ENCODE data around the gene BAHCC1. TPM values are rescaled to one million over a fixed set of nuclear protein-coding genes. Genes with fewer than 3 reads are reported as not detected.

The BAHCC1 gene
- total and polyA plus RNA-seq, 9 of the 15 experiments (the other 6 are each of a cell fraction or from before 2014, with no cell fraction given), result 0.14 to 26.9 (median 5.0) TPM

DNA sequence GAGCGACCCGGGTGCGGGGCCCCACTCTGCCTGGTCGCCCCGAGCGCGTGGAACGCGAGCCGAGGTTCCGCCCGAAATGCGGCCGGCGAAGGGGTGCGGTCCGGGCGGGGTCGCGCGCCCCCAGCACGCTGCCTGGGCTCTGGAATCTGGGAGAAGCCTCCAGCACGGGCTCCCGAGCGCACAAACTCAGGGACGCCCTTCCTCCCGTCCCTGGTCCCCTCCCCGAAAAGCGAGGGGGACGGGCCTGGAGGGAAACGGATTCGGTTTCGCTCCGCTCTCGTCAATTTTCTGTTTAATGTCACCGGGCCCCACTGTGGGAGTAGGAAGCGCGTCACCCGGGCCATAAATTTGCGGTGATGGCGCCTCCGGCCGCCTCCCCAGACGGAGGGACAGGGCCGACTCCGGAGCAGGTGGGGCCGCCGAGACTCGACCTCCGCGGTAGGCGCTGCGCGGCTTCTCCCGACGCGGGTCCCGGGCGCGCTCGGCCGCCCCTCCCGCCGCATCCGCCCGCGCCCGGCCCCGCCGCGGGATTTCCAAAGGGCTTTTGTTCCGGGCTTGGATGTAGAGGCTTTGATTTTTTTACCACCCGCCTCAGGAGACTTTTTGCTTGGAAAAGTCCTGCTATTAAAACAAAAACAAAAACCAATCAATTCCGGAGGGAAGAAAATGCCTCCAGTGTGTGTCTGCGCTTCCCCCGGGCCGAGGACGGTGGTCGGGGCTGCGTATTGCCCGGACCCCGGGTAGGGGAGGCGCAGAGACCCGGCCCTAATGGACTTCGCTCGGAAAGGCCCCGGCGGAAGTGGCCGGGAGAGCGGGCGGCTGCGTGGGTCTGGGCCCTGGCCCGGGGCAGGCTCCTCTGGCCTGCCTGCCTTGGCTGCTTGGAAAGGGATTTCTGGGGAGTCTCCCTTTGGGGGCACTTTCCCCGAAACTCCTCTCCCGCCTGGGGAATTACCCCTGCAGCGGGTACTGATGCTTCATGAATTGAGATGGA is 7.9 kb upstream of the BAHCC1 start (continued):
- TF ChIP-seq ZNF143 (CRISPR knock-in tag; IDR thresholded peaks at IDR 0.05) (no peak), RNF2 (IDR thresholded peaks at IDR 0.05) (peak; percentile 76; the same call in 1 of the 2 replicates), ILF3 (IDR thresholded peaks at IDR 0.05; ENCODE audit: borderline replicate concordance) (no peak), DACH1 (IDR thresholded peaks at IDR 0.05; ENCODE audit: partially characterized antibody) (no peak), STAT5B (CRISPR knock-in tag; IDR thresholded peaks at IDR 0.05) (no peak), ZNF584 (CRISPR knock-in tag; IDR thresholded peaks at IDR 0.05; ENCODE audit: low read depth) (0 out of 2 replicates have a peak, but pooled peaks have one; percentile 56), SAFB (IDR thresholded peaks at IDR 0.05; ENCODE audit: borderline replicate concordance, low read depth, low read length) (peak; percentile 62; the same call in 1 of the 2 replicates), PHB (CRISPR knock-in tag; IDR thresholded peaks at IDR 0.05) (peak; percentile 26; the same call in 1 of the 2 replicates), PML (IDR thresholded peaks at IDR 0.05; ENCODE audit: low read length) (no peak), MEIS2 (IDR thresholded peaks at IDR 0.05; ENCODE audit: partially characterized antibody) (peak; percentile 93), RBBP5 (IDR thresholded peaks at IDR 0.05; ENCODE audit: borderline replicate concordance, insufficient read depth, low read length, poor library complexity, severe bottlenecking) (no peak), PPARD (CRISPR knock-in tag; IDR thresholded peaks at IDR 0.05) (no peak), ZNF707 (CRISPR knock-in tag; conservative IDR thresholded peaks at IDR 0.05) (no peak), MTA3 (IDR thresholded peaks at IDR 0.05; ENCODE audit: borderline replicate concordance) (peak; percentile 79; the same call in 1 of the 2 replicates), ZNF76 (CRISPR knock-in tag; IDR thresholded peaks at IDR 0.05; ENCODE audit: borderline replicate concordance) (no peak)
- TF ChIP-seq, protein P1, sequence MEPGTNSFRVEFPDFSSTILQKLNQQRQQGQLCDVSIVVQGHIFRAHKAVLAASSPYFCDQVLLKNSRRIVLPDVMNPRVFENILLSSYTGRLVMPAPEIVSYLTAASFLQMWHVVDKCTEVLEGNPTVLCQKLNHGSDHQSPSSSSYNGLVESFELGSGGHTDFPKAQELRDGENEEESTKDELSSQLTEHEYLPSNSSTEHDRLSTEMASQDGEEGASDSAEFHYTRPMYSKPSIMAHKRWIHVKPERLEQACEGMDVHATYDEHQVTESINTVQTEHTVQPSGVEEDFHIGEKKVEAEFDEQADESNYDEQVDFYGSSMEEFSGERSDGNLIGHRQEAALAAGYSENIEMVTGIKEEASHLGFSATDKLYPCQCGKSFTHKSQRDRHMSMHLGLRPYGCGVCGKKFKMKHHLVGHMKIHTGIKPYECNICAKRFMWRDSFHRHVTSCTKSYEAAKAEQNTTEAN (CRISPR knock-in tag; IDR thresholded peaks at IDR 0.05), result no peak
- TF ChIP-seq, protein P2, sequence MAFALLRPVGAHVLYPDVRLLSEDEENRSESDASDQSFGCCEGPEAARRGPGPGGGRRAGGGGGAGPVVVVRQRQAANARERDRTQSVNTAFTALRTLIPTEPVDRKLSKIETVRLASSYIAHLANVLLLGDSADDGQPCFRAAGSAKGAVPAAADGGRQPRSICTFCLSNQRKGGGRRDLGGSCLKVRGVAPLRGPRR (CRISPR knock-in tag; IDR thresholded peaks at IDR 0.05), result no peak
- TF ChIP-seq, protein P3, sequence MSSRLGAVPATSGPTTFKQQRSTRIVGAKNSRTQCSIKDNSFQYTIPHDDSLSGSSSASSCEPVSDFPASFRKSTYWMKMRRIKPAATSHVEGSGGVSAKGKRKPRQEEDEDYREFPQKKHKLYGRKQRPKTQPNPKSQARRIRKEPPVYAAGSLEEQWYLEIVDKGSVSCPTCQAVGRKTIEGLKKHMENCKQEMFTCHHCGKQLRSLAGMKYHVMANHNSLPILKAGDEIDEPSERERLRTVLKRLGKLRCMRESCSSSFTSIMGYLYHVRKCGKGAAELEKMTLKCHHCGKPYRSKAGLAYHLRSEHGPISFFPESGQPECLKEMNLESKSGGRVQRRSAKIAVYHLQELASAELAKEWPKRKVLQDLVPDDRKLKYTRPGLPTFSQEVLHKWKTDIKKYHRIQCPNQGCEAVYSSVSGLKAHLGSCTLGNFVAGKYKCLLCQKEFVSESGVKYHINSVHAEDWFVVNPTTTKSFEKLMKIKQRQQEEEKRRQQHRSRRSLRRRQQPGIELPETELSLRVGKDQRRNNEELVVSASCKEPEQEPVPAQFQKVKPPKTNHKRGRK (tag; IDR thresholded peaks at IDR 0.05), result no peak
- TF ChIP-seq, protein P4, sequence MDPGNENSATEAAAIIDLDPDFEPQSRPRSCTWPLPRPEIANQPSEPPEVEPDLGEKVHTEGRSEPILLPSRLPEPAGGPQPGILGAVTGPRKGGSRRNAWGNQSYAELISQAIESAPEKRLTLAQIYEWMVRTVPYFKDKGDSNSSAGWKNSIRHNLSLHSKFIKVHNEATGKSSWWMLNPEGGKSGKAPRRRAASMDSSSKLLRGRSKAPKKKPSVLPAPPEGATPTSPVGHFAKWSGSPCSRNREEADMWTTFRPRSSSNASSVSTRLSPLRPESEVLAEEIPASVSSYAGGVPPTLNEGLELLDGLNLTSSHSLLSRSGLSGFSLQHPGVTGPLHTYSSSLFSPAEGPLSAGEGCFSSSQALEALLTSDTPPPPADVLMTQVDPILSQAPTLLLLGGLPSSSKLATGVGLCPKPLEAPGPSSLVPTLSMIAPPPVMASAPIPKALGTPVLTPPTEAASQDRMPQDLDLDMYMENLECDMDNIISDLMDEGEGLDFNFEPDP (CRISPR knock-in tag; IDR thresholded peaks at IDR 0.05), result no peak
- TF ChIP-seq, protein P5, sequence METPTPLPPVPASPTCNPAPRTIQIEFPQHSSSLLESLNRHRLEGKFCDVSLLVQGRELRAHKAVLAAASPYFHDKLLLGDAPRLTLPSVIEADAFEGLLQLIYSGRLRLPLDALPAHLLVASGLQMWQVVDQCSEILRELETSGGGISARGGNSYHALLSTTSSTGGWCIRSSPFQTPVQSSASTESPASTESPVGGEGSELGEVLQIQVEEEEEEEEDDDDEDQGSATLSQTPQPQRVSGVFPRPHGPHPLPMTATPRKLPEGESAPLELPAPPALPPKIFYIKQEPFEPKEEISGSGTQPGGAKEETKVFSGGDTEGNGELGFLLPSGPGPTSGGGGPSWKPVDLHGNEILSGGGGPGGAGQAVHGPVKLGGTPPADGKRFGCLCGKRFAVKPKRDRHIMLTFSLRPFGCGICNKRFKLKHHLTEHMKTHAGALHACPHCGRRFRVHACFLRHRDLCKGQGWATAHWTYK (CRISPR knock-in tag; IDR thresholded peaks at IDR 0.05), result peak; percentile 78
